Parathyroid adenoma (tissue), 2 donors: ENCODE results near the gene MEOX1.

Source experiments
- H2AFZ ChIP-seq: fragments of 300-600 bp; sonication (generic); one replicate; pipeline ENCODE4 v1.7.0; 2017; ENCODE audit warnings: antibody characterized with exemption, mild to moderate bottlenecking
- H3K27ac ChIP-seq: fragments of 300-600 bp; sonication (generic); one replicate; pipeline ENCODE4 v1.7.0; 2017
- H3K27me3 ChIP-seq: fragments of 300-600 bp; sonication (generic); one replicate; pipeline ENCODE4 v1.7.0; 2017; ENCODE audit warnings: low read length; ENCODE audit not compliant: control insufficient read depth, insufficient read depth
- H3K36me3 ChIP-seq: fragments of 300-600 bp; sonication (generic); one replicate; pipeline ENCODE4 v1.7.0; 2017; ENCODE audit warnings: low read length; ENCODE audit not compliant: control insufficient read depth, insufficient read depth
- H3K4me1 ChIP-seq: fragments of 300-600 bp; sonication (generic); one replicate; pipeline ENCODE4 v1.7.0; 2017; ENCODE audit warnings: control low read depth
- H3K4me2 ChIP-seq: fragments of 300-600 bp; sonication (generic); one replicate; pipeline ENCODE4 v1.7.0; 2017; ENCODE audit warnings: low read length
- H3K4me3 ChIP-seq: fragments of 300-600 bp; sonication (generic); one replicate; pipeline ENCODE4 v1.7.0; 2017; ENCODE audit warnings: low read depth, low read length
- H3K79me2 ChIP-seq: fragments of 300-600 bp; sonication (generic); one replicate; pipeline ENCODE4 v1.7.0; 2017; ENCODE audit warnings: control low read depth
- H3K9ac ChIP-seq: fragments of 300-600 bp; sonication (generic); one replicate; pipeline ENCODE4 v1.7.0; 2017; ENCODE audit warnings: mild to moderate bottlenecking
- H3K9me3 ChIP-seq: fragments of 300-600 bp; sonication (generic); one replicate; pipeline ENCODE4 v1.7.0; 2017; ENCODE audit warnings: low read length; ENCODE audit not compliant: control insufficient read depth
- CTCF ChIP-seq: fragments of 300-600 bp; sonication (generic); IDR thresholded peaks from one replicate; pipeline ENCODE4 v1.7.0; 2017; ENCODE audit warnings: antibody characterized with exemption, mild to moderate bottlenecking
- donor health status: primary hyperparathyroidism.

Gene MEOX1

DNA sequence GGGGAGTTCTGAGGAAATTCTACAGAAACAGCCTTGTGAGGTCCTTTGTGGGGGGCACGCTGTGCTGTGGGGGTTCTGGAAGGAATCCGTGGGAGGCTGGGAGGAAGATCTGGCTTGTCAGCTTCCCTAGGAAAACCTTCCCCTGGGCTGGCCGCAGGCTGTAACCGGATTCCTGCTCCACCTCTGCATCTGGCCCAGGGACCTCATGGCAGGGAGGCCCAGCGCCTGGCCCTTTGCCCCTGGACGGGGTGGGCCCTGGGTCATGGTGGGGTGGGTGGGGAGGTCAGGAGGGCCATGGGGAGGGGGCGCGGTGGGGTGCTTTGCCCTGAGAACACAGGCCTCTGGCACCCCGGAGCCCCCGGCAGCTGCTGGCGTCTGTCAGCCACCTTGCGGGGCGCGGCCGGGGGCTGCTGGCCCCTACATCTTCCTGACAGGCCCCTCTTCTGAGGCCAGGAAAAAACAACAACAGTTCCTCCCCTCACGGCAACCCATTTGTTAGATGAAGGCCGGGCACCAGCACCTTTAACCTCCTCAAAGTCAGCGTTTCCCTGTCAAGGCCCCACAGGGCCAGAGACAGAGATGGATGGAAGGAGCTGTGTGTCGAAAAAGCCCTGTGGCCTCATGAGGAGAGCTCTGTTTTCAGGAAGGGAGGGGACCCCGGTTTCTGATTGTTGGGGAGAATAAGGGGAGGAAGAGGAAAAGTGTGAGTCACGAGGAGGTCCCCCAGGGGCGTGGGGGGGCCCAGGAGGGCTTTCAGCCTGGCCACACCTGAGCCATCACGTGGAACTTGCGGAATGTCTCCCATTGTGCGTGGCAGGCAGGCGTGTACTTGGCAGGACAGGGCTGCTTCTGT is 3.6 kb upstream of the MEOX1 start:
- Histone ChIP-seq H3K4me1 (no peaks in the 10 kb centered on the region), H3K9ac (no peak overlapping the region), H2AFZ (no peak overlapping the region), H3K27me3 (no peaks in the 10 kb centered on the region), H3K4me3 (no peak overlapping the region), H3K27ac (no peak overlapping the region), H3K36me3 (no peaks in the 10 kb centered on the region), H3K79me2 (no peaks in the 10 kb centered on the region), H3K9me3 (no peaks in the 10 kb centered on the region), H3K4me2 (no peak overlapping the region)
- TF ChIP-seq CTCF = no peak

- Histone ChIP-seq H2AFZ (no peak overlapping the region), H3K79me2 (no peaks in the 10 kb centered on the region), H3K4me1 (no peaks in the 10 kb centered on the region), H3K27me3 (no peaks in the 10 kb centered on the region), H3K27ac (no peak overlapping the region), H3K4me2 (no peak overlapping the region), H3K9me3 (no peaks in the 10 kb centered on the region), H3K36me3 (no peaks in the 10 kb centered on the region), H3K4me3 (no peak overlapping the region), H3K9ac (no peak overlapping the region)
- TF ChIP-seq CTCF = no peak
Measured at GRCh38 chr17:43664096-43664495, 2.4 kb upstream of the MEOX1 start.

DNA sequence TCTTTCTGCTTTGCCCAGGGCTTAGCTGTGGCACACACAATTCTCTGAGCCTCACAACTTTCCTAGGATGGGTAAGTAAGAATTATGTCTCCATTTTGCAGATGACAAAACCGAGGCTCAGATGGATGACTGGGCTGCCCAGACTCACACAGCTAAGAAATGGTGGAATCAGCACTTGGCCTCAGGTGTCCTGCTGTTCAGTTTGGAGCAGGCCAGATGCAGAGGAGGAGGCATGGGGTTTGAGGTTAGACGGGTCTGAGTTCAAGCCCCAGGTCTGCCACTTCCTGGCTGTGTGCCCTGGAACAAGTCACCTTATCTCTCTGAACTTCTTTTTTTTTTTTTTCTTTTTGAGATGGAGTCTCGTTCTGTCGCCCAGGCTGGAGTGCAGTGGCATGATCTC is 1.7 kb upstream of the MEOX1 start:
- Histone ChIP-seq H3K9ac (no peak overlapping the region), H3K9me3 (no peaks in the 10 kb centered on the region), H3K36me3 (no peaks in the 10 kb centered on the region), H3K27ac (no peak overlapping the region), H3K4me1 (no peaks in the 10 kb centered on the region), H2AFZ (no peak overlapping the region), H3K4me3 (no peak overlapping the region), H3K27me3 (no peaks in the 10 kb centered on the region), H3K4me2 (no peak overlapping the region), H3K79me2 (no peaks in the 10 kb centered on the region)
- TF ChIP-seq CTCF = no peak

GRCh38 chr17:43662413-43663141 is 855 bp upstream of the MEOX1 start:
- H3K9me3 ChIP-seq = no peaks in the 10 kb centered on the region
- no peak overlapping the region for H3K27ac ChIP-seq
- no peaks in the 10 kb centered on the region for H3K4me1 ChIP-seq
- H3K79me2 ChIP-seq = no peaks in the 10 kb centered on the region
- H3K4me2 ChIP-seq = no peak overlapping the region
- no peaks in the 10 kb centered on the region for H3K36me3 ChIP-seq
- H2AFZ ChIP-seq = no peak overlapping the region
- H3K4me3 ChIP-seq = no peak overlapping the region
- H3K9ac ChIP-seq = no peak overlapping the region
- no peaks in the 10 kb centered on the region for H3K27me3 ChIP-seq
- TF ChIP-seq CTCF = no peak
